SU-DHL-6 (cell line): ENCODE data around the gene DDIAS.

Source experiments
- H2AFZ ChIP-seq: fragments of 200-600 bp; sonication (generic); 2 replicates; pipeline ENCODE4 v1.6.1; 2014; ENCODE audit warnings: low read depth, mild to moderate bottlenecking, moderate library complexity, mixed read lengths, antibody characterized with exemption, low read length; ENCODE audit not compliant: severe bottlenecking
- H3F3A ChIP-seq: fragments of 200-600 bp; shearing (Covaris generic); 2 replicates; pipeline ENCODE4 v1.6.0; 2016; ENCODE audit warnings: antibody characterized with exemption, mild to moderate bottlenecking; ENCODE audit not compliant: insufficient read depth
- H3K27ac ChIP-seq: fragments of 200-600 bp; sonication (generic); 2 replicates; pipeline ENCODE4 v1.5.1; 2016; ENCODE audit warnings: low read depth, mild to moderate bottlenecking, low read length, moderate library complexity, mixed read lengths
- H3K27me3 ChIP-seq: fragments of 200-600 bp; sonication (generic), shearing (Covaris generic); 2 replicates; pipeline ENCODE4 v1.6.0; 2014; ENCODE audit warnings: mild to moderate bottlenecking, low read length
- H3K36me3 ChIP-seq: fragments of 200-600 bp; sonication (generic); 2 replicates; pipeline ENCODE4 v1.6.1; 2014; ENCODE audit warnings: mild to moderate bottlenecking, low read length, mixed read lengths
- H3K4me2 ChIP-seq: fragments of 300-600, 200-600 bp; shearing (Covaris generic), sonication (generic); 2 replicates; pipeline ENCODE4 v1.6.0; 2014; ENCODE audit warnings: low read length, low read depth, mild to moderate bottlenecking; ENCODE audit not compliant: poor library complexity, severe bottlenecking
- H3K4me3 ChIP-seq: fragments of 200-600 bp; sonication (generic); 2 replicates; pipeline ENCODE4 v1.5.1; 2014; ENCODE audit warnings: antibody characterized with exemption, low read length, mild to moderate bottlenecking, mixed read lengths; ENCODE audit not compliant: insufficient read depth, poor library complexity, severe bottlenecking
- H3K79me2 ChIP-seq: fragments of 200-600 bp; sonication (generic); 2 replicates; pipeline ENCODE4 v1.6.1; 2014; ENCODE audit warnings: mild to moderate bottlenecking, low read length, moderate library complexity; ENCODE audit not compliant: insufficient read depth
- H3K9ac ChIP-seq: fragments of 200-600 bp; sonication (generic); 2 replicates; pipeline ENCODE4 v1.7.0; 2014; ENCODE audit warnings: mild to moderate bottlenecking, low read length
- H3K9me2 ChIP-seq: fragments of 200-600 bp; sonication (generic); replicated peaks from 2 replicates; pipeline ENCODE4 v1.6.1; 2014; ENCODE audit warnings: low read length; ENCODE audit not compliant: insufficient read depth
- H3K9me3 ChIP-seq: fragments of 200-600 bp; sonication (generic); 2 replicates; pipeline ENCODE4 v1.6.1; 2014; ENCODE audit warnings: low read length, mixed read lengths; ENCODE audit not compliant: insufficient read depth
- H4K20me1 ChIP-seq: fragments of 200-600 bp; sonication (generic); 2 replicates; pipeline ENCODE4 v1.6.1; 2014; ENCODE audit warnings: low read depth, mild to moderate bottlenecking, antibody characterized with exemption, low read length, moderate library complexity, mixed read lengths
- EZH2phosphoT487 ChIP-seq: fragments of 200-600 bp; sonication (generic), shearing (Covaris generic); conservative IDR thresholded peaks from 2 replicates; pipeline ENCODE4 v1.6.1; 2018; ENCODE audit warnings: mild to moderate bottlenecking, antibody characterized with exemption, low read length, moderate library complexity, mixed read lengths
- TF ChIP-seq, protein P1 (sequence below): fragments of 200-600 bp; sonication (generic); IDR thresholded peaks from one replicate; pipeline ENCODE4 v1.5.1; 2017; ENCODE audit warnings: antibody characterized with exemption, mild to moderate bottlenecking, low read length, moderate library complexity; ENCODE audit not compliant: insufficient read depth, poor library complexity, severe bottlenecking

DDIAS gene

GRCh38 chr11:82855616-82856015, 45.9 kb upstream of the DDIAS start:
- TF ChIP-seq, protein P1, sequence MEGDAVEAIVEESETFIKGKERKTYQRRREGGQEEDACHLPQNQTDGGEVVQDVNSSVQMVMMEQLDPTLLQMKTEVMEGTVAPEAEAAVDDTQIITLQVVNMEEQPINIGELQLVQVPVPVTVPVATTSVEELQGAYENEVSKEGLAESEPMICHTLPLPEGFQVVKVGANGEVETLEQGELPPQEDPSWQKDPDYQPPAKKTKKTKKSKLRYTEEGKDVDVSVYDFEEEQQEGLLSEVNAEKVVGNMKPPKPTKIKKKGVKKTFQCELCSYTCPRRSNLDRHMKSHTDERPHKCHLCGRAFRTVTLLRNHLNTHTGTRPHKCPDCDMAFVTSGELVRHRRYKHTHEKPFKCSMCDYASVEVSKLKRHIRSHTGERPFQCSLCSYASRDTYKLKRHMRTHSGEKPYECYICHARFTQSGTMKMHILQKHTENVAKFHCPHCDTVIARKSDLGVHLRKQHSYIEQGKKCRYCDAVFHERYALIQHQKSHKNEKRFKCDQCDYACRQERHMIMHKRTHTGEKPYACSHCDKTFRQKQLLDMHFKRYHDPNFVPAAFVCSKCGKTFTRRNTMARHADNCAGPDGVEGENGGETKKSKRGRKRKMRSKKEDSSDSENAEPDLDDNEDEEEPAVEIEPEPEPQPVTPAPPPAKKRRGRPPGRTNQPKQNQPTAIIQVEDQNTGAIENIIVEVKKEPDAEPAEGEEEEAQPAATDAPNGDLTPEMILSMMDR, result no peak
- TF ChIP-seq EZH2phosphoT487, result no peak
- Histone ChIP-seq H3F3A (no peaks in the 10 kb centered on the region), H3K36me3 (no peaks in the 10 kb centered on the region), H3K9me3 (no peaks in the 10 kb centered on the region), H2AFZ (no peak overlapping the region), H3K4me2 (no peak overlapping the region), H3K27ac (no peak overlapping the region), H3K9me2 (no peaks in the 10 kb centered on the region), H4K20me1 (no peaks in the 10 kb centered on the region), H3K9ac (no peak overlapping the region), H3K4me3 (no peak overlapping the region), H3K79me2 (no peaks in the 10 kb centered on the region), H3K27me3 (no peaks in the 10 kb centered on the region)

GRCh38 chr11:82857145-82857544, 44.4 kb upstream of the DDIAS start:
- no peak overlapping the region for H2AFZ ChIP-seq
- no peaks in the 10 kb centered on the region for H3F3A ChIP-seq
- TF ChIP-seq, protein P1, result no peak
- TF ChIP-seq EZH2phosphoT487, result no peak
- no peaks in the 10 kb centered on the region for H3K9me2 ChIP-seq
- H4K20me1 ChIP-seq, result no peaks in the 10 kb centered on the region
- H3K79me2 ChIP-seq, result no peaks in the 10 kb centered on the region
- no peak overlapping the region for H3K4me3 ChIP-seq
- no peaks in the 10 kb centered on the region for H3K27me3 ChIP-seq
- no peak overlapping the region for H3K27ac ChIP-seq
- no peaks in the 10 kb centered on the region for H3K9me3 ChIP-seq
- no peak overlapping the region for H3K4me2 ChIP-seq
- H3K36me3 ChIP-seq, result no peaks in the 10 kb centered on the region
- no peak overlapping the region for H3K9ac ChIP-seq

DNA sequence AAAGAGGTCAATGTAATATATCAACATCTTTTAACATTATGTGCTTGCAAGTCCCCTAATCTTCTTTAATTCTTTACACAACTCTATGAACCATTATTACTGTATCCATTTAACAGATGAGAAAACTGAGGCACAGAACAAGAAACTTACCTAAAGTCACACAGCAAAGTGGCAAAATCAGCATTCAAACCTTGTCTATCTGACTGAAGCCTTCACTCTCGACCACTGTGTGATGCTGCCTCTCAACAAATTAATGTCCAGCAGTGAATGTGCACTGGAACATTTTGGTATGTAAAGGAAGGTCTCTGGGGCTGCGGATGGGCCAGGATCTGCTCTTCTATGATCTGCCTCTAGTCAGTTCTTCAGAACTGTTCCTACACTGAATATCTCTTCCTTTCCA, 43.4 kb upstream of the DDIAS start:
- TF ChIP-seq, protein P1, result no peak
- no peak for TF ChIP-seq EZH2phosphoT487
- H3K36me3 ChIP-seq, result no peaks in the 10 kb centered on the region
- no peaks in the 10 kb centered on the region for H3F3A ChIP-seq
- H3K4me3 ChIP-seq, result no peak overlapping the region
- no peak overlapping the region for H2AFZ ChIP-seq
- H3K27ac ChIP-seq, result no peak overlapping the region
- H3K9ac ChIP-seq, result no peak overlapping the region
- no peaks in the 10 kb centered on the region for H3K9me2 ChIP-seq
- no peaks in the 10 kb centered on the region for H3K9me3 ChIP-seq
- no peaks in the 10 kb centered on the region for H3K79me2 ChIP-seq
- H4K20me1 ChIP-seq, result no peaks in the 10 kb centered on the region
- no peaks in the 10 kb centered on the region for H3K27me3 ChIP-seq
- no peak overlapping the region for H3K4me2 ChIP-seq
